GM18861 (cell line): ENCODE data around the gene CCNB2.
A peak's percentile ranks its signal among the peaks of the same experiment; 100 is the strongest.
"Not testable (repeated sequence)": the region's sequence is repeated elsewhere in the genome, so short reads cannot be mapped to it uniquely, and the experiment has no call there.

ENCODE experiments used
- ATAC-seq: cut with Tn5 transposase; IDR thresholded peaks from one replicate; pipeline ENCODE4 v1.9.1; 2021; ENCODE audit not compliant: unreplicated experiment

The CCNB2 gene

GRCh38 chr15:59131969-59132562 lies 27.1 kb downstream of the CCNB2 start:
- no peak for ATAC-seq

DNA sequence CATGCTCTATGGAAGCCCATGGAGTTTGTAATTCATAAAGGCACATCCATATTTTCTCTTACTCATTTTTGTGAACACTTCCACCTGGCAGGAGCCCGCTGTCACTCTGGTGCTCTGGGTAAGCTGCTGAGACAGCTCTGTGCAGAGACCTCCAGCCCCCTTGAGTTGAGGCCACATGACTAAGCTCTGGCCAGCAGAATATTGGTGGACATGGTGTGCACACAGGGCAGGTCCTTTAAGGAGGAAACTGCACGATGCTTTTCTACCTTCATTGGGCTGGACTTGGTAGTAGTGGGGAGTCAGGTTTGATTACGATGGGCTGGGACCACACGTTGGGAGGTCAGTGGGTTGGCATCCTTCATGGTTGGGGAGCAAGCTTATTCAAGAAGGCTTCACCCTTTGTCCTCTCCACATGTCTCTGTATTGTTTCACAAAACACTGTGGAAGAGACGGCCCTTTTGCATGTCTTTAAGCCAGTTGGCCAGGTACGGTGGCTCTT lies 29.0 kb downstream of the CCNB2 start:
- ATAC-seq, result no peak

DNA sequence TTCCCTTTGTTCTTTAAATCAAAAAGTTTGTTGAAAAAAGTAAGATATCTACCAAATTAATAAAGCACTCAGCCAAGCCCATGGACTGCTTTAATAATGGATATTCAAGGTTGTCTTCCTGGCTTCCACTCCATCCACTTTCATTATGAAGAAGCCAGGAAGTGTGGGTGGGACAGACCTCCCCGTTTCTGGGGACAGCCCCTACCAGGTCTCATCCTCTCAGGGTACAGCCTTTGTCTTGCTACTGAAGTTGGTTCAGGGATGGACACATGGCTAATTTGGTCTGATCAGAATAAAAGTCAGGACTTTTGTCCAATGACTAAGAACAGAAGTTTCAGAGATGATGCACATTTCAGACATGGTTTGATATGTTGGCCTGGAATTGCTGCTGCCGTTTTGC lies 32.6 kb downstream of the CCNB2 start:
- ATAC-seq, result no peak

GRCh38 chr15:59138243-59138642 lies 33.3 kb downstream of the CCNB2 start:
- peak; percentile 69 for ATAC-seq

DNA sequence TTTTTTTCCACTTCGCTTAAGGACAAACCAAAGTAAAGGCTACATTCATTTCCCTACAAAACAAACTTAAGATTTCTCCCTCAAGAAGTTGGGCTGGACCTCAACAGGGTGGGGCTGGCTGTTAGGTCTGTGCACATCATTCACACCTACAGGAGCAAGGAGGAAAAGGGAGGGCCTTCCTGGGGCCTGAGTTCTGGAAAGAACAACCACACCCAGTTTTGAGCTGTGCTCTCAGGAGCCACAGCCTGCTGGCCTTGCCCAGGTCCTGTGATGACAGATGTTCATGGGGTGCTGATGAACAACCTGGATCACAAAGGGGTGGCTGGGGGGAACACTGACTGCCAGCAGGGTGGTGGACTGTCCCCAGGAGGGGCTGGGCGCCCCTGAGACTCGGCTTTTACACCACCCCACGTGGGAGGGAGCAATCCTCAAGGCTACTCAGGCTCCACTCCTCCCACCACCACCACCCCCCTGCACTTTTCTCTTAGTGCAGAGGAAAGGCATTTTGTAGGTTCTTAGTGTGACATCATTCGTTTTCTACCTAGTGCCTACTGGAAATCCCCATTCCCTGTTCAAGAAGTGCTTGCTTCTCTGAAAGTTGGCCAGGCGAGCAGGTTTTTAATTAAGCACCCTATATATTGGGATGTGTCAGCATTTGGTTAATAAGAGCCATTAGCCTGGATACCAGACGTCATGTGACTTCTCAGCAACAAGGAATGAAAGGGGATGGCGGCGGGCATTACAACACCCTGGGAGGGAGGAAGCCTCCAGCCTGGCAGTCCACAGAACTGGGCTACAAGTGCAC lies 35.7 kb downstream of the CCNB2 start:
- ATAC-seq, result no peak

DNA sequence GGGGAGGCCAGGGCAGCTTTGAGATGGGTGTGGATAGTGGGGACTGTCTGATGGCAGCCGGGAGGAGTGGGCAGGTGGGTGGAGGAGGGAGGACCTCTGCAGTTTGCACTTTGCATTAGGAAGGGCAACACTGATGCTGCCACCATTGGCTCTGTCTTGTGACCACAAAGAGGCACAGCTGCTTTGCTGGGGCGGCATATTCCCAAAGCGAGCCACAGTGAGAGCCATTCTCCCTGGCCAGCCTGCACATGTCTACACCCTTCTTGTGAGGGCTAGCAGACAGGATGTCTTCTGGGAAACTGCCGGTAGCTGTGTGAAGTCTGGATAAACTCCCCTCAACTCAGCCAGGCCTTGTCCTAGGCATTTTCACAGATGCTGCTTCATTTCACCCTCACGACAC lies 38.3 kb downstream of the CCNB2 start:
- ATAC-seq, result no peak

DNA sequence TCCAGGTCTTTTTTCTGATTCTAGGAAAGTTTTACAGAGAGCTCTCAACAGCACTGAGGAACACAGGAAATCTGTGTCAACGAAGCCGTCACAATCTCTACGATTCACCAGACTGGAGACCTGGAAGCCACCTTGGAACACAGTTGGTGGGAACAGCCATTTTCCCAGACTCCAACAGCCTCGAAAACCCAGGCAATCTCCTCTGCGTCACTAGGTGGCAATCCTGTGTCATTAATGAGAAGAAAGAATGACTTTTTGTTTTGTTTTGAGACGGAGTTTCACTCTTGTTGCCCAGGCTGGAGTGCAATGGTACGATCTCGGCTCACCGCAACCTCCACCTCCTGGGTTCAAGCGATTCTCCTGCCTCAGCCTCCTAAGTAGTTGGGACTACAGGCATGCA lies 39.6 kb downstream of the CCNB2 start:
- ATAC-seq, result not testable (repeated sequence)

DNA sequence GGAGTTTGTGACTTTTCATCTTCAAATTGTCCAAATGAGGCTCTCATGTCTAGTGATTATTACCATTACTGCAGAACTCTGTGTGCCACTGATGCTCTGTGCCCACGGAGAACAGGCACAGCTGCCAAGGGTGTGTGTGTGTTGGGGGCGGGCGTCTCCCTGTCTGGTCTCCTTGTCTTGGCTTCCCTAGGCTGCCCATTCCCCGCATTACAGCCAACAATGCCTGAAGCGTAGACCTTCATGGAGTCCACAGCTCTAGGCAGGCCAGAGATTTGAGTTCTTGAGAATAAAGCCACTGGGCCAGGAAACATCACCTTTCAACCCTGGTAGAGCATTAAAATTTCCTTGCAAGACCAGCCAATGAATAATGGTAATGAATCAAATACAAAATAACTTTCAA lies 42.7 kb downstream of the CCNB2 start:
- ATAC-seq, result no peak

DNA sequence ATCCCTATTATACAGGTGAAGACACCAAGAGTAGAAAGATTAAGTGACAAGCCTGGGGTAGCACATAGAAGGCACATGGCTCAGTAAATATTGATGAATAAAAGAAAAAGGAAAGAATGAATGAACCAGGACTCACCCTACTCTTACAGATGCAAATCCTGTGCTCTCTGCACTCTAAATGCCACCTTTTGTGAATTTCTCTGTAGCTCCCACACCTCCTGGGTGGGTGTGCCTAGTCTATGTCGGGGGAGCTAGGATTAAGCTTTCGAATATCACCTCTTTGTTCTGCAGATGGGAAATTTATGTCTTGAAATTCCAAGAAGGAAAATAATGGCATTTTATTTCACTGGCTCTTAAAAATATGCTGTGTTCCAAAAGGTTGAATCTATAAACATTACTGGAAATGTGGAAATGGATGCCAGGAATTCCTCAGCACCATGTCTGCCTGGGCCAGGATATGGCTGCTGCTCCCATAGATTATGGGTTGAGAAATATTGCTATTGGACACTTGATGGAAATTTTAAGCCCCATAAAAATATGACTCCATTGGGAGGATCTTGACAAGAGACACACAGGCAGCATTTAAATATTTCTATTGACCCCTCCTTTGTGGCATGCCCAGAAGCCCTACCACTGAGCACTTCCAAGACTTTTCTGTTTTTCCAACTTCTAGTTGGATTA lies 43.3 kb downstream of the CCNB2 start:
- no peak for ATAC-seq

DNA sequence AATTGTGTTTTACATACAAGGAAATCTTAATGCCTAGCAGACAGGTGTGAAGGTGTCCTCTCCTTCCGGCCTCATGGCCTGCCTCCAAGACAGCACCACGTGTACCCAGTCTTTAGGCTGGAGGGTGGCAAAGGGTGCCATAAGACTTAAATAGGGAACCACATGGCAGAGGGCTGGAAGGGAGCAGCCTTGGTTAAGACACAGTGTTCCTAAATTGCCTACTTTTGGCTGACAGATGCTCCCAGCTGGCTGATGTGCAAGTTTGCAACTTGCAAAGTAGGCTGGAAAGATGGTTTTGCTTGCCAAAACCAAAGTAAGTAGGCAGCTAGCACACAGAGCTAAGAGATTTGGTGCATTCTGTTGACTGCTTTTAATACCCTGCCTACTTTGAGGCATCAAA lies 45.2 kb downstream of the CCNB2 start:
- ATAC-seq, result no peak

GRCh38 chr15:59152694-59153450 lies 47.9 kb downstream of the CCNB2 start:
- ATAC-seq, result no peak

- ATAC-seq, result no peak
These were observed 48.5 kb downstream of the CCNB2 start for GRCh38 chr15:59153466-59153865.

DNA sequence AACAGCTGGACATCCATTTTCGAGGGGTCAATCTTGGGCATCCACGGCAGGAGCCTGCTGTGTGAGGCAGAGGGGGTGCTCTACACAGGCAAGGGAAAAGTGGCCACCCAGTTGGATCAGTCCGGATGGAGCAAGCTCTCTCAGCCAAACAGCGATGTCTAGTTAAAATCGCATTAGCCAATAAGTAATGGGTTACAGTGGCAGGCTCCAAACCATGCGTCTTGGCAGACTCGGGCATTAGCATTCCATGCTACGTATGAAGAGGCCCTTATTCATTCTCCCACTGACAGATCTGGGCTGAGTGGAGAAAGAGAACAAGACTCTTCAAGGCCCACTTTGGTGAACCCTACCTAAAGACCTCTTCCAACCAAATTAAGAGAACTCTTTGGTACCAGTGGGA lies 49.3 kb downstream of the CCNB2 start:
- ATAC-seq, result no peak

- ATAC-seq, result no peak
These were observed 50.5 kb downstream of the CCNB2 start for GRCh38 chr15:59155431-59155830.

- ATAC-seq, result no peak
These were observed 52.5 kb downstream of the CCNB2 start for GRCh38 chr15:59157396-59157795.

- ATAC-seq, result no peak
These were observed 53.1 kb downstream of the CCNB2 start for GRCh38 chr15:59157840-59158700.

DNA sequence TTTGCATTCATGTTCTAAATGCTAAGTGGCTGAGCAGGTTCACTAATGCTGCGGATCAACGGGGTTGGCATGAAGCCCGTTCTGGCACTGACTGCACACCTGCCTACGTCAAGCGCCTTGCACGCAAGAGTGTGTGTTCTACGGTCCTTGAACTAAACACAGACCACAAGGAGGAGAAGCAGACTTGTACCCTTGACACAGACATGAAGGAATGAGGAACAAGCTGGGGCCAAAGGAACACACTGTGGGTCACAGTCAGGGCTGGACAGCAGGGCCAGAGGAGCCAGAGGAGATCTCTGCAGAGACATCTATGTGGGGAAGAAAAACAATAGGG lies 53.7 kb downstream of the CCNB2 start:
- ATAC-seq, result no peak

- no peak for ATAC-seq
These were observed 54.3 kb downstream of the CCNB2 start for GRCh38 chr15:59159210-59159609.

DNA sequence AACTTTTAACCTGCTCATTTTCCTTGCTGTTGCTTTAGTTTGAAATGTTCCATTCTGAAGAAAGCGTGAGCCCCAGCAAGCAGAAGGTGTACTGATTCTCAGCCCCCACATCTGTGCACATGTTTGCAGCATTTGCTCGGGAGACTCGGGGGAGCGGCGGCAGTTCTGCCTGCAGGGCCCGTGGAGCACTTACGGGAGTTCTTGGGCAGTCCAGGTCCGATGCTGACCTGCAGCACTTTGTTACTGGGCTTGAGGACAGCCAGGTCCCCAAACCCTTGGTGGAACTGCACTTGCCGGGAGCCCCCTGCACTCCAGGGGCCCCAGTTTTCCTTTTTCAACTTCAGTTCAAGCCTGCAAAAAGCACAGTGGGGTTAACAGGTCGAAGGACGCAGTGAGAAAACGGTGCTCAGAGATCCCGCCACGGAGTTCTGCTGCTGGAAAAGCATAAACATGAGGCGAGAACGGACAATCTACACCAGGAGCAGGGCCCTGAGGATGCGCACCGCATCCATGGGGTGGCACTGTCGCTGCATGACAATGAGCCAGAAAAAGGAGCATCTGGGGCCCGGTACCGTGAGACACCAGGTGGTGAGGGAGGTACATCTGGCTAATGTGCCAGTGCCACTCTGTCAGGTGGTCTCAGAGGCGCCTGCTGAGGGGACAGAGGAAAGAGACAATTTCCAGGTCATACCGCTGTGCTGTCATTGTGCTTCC lies 56.1 kb downstream of the CCNB2 start:
- no peak for ATAC-seq

- not testable (repeated sequence) for ATAC-seq
These were observed 57.1 kb downstream of the CCNB2 start for GRCh38 chr15:59162080-59162479.
